Activated CD8-positive, alpha-beta memory T cell treated with anti-CD3 and anti-CD28 coated beads, Interleukin-2, amount 10 ng/mL, durations not matched to agents 7 days and 5 days (primary cell): ENCODE data around the gene GAREM1. TPM values are rescaled to one million over a fixed set of nuclear protein-coding genes. Genes with fewer than 3 reads are reported as not detected.
"Not testable (repeated sequence)": the region's sequence is repeated elsewhere in the genome, so short reads cannot be mapped to it uniquely, and the experiment has no call there.

ENCODE experiments used
- ATAC-seq: fragments of 150-1000 bp; cut with Tn5 transposase; one replicate; pipeline ENCODE4 v1.10.0; 2021; ENCODE audit warnings: moderate library complexity
- CTCF ChIA-PET: fragments of 350-600 bp; sonication (Branson Sonifier 250); formaldehyde crosslinking; loops from one replicate; lab custom pipeline; 2021; ENCODE audit warnings: antibody characterized with exemption; lab: Charles Lee
- DNase-seq: peaks from one replicate; pipeline ENCODE4 v3.0.0-alpha.2; 2020
- H3K27ac Mint-ChIP-seq: one replicate; pipeline ENCODE4 v1.8.0; 2021; ENCODE audit warnings: mild to moderate bottlenecking, mixed read lengths
- H3K27me3 Mint-ChIP-seq: one replicate; pipeline ENCODE4 v1.8.0; 2021; ENCODE audit warnings: mixed read lengths
- H3K36me3 Mint-ChIP-seq: one replicate; pipeline ENCODE4 v1.8.0; 2021; ENCODE audit warnings: mild to moderate bottlenecking, mixed read lengths
- H3K4me1 Mint-ChIP-seq: one replicate; pipeline ENCODE4 v1.8.0; 2021; ENCODE audit warnings: mixed read lengths
- H3K4me3 Mint-ChIP-seq: one replicate; pipeline ENCODE4 v1.8.0; 2021; ENCODE audit warnings: mild to moderate bottlenecking, moderate library complexity, mixed read lengths
- H3K9me3 Mint-ChIP-seq: one replicate; pipeline ENCODE4 v1.8.0; 2022; ENCODE audit warnings: low read depth, mixed read lengths
- total RNA-seq, 2 experiments: library from RNA; stranded (reverse); gene quantifications; one replicate each; pipeline ENCODE4 v1.2.3, GENCODE V29; 2021

The GAREM1 gene
- total RNA-seq, 2 experiments from 2014 or later = not detected

DNA sequence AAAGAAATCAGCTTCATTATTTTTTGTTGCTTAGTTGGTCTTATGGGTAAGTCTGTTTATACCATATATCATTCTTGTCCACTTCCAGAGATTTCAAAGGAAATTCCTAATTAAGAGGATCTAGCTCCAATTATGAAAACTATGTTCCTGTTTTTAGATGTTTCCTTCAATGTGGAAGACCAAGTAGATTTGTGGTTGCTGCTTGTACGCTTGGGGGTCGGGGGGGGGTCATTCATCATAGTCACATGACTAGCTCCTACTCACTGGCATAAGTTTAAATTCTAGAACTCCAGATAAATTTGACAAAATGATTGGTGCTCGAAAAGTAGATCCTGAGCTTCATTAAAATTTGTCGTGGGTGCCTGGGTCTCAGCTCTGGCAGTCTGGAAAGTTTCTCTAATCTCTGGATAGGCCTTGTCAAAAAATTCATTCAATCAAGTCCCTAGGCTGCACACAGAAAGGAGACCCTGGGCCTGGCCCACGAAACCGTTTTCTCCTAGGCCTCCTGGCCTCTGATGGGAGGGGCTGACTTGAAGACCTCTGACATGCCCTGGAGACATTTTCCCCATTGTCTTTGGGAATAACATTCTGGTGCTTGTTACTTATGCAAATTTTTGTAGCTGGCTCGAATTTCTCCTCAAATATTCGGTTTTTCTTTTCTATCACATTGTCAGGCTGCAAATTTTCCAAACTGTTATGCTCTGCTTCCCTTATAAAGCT lies 218.4 kb downstream of the GAREM1 start:
- CTCF ChIA-PET = no interaction called here
- no peak for ATAC-seq
- Mint-ChIP-seq H3K4me1 (no peaks in the 10 kb centered on the region), H3K4me3 (no peak overlapping the region), H3K36me3 (no peaks in the 10 kb centered on the region), H3K27me3 (peaks cover 33% of the 10 kb centered on the region), H3K9me3 (no peaks in the 10 kb centered on the region), H3K27ac (no peak overlapping the region)
- no peak for DNase-seq

DNA sequence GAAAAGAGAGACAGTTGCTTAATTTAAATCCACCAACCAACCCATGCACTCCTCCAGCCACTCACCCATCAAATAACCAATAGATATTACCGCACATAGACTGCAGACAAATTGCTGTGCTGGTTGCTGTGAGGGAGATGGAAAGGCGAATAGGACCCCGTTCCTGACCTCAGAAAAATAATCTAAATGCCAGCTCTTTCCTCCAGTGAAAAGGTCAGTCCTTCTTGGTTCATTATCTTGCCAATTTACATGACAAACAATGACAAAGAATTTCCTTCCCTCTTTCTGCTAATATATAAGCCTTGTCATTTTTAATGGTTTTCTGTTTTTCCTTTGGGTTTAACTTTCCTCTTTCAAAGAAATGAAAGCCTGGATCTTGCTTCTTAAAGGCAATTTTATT lies 219.2 kb downstream of the GAREM1 start:
- ATAC-seq = no peak

DNA sequence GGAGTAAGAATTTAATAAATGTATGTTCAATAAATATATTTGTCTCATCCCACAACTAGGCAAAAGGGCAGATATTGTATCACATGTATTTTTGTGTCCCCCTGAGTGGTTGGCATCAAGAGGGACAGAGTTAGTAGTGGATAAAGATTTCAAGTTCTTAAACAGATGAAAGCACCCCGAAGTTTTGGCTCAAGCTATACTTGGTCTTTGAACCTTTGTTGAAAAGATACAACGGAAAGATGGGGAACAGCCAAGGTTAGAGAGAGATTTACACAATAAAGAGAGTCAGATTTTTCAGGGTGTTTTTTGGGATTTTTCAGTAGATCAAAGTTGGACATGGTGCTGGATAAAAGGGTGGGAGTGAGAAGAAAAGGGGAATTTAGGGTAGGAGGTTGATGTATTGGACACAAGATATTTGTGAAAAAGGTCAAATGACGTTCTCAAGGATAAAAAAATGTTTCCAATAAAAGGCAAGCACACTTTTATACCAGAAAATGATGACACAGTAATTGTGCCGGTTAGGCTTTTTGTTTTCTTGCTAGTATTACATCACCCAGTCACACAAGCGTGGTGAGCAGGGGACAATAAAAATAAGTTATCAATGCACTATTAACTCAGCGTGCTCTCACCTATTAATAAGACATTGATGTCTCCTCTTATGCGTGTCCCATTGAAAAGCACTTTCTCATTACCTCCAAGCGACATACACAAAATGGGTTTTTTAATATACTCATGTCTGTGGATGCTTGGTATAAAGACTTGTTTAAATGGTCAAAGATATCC lies 221.3 kb downstream of the GAREM1 start:
- CTCF ChIA-PET = no interaction called here
- Mint-ChIP-seq H3K4me1 (no peaks in the 10 kb centered on the region), H3K36me3 (no peaks in the 10 kb centered on the region), H3K4me3 (no peak overlapping the region), H3K27me3 (peaks cover 29% of the 10 kb centered on the region), H3K27ac (no peak overlapping the region), H3K9me3 (no peaks in the 10 kb centered on the region)
- ATAC-seq (no peak), DNase-seq (no peak)

More for the DNA sequence above, 219.2 kb downstream of the GAREM1 start:
- CTCF ChIA-PET = no interaction called here
- DNase-seq = no peak
- H3K27me3 Mint-ChIP-seq = peaks cover 31% of the 10 kb centered on the region
- H3K9me3 Mint-ChIP-seq = no peaks in the 10 kb centered on the region
- H3K27ac Mint-ChIP-seq = no peak overlapping the region
- H3K4me1 Mint-ChIP-seq = no peaks in the 10 kb centered on the region
- no peak overlapping the region for H3K4me3 Mint-ChIP-seq
- no peaks in the 10 kb centered on the region for H3K36me3 Mint-ChIP-seq

DNA sequence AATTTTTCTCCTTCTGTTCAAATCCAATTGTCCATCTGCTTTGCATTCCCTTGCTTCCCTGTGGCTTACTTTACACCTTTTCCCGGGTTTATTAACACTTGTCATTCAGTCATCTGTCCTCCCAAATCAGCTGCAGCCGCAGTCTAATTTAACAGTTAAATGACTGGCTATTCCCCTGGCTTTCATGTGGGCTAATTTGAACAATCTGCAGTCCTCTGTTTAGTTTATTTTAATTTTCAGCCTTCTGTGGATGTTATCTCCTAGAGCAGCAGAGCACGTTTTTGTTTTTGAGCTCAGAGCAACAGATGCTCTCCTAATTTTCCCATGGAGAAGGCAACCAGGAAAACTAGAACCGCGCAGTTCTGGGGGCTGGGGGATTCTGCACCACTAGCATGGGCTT lies 225.8 kb downstream of the GAREM1 start:
- H3K4me3 Mint-ChIP-seq = no peak overlapping the region
- ATAC-seq (no peak), DNase-seq (no peak)
- H3K9me3 Mint-ChIP-seq = no peaks in the 10 kb centered on the region
- H3K36me3 Mint-ChIP-seq = no peaks in the 10 kb centered on the region
- CTCF ChIA-PET = no interaction called here
- H3K27me3 Mint-ChIP-seq = peaks cover 25% of the 10 kb centered on the region
- H3K27ac Mint-ChIP-seq = no peak overlapping the region
- H3K4me1 Mint-ChIP-seq = no peaks in the 10 kb centered on the region

DNA sequence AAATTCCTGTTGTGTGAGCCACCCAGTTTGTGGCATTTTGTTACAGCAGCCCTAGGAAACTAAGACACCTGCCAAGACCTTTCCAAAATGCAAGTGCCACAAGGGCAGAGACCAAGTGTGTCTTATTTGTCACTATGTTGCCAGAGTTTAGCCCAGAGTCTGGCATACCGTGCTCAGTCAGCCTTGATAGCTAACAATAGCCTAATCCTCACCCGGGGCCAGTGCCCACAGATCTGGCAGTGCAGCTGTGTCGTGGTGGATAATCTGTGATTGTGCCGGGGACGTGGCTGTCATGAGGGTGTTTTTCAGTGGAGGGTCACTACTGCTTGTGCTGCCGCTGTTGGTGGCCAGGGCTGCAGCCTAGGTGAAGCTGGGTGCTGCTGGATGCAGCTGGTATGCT lies 227.3 kb downstream of the GAREM1 start:
- Mint-ChIP-seq H3K27ac (no peak overlapping the region), H3K36me3 (no peaks in the 10 kb centered on the region), H3K4me1 (no peaks in the 10 kb centered on the region), H3K27me3 (peaks cover 20% of the 10 kb centered on the region), H3K4me3 (no peak overlapping the region), H3K9me3 (no peaks in the 10 kb centered on the region)
- ATAC-seq (no peak), DNase-seq (no peak)
- CTCF ChIA-PET = no interaction called here

DNA sequence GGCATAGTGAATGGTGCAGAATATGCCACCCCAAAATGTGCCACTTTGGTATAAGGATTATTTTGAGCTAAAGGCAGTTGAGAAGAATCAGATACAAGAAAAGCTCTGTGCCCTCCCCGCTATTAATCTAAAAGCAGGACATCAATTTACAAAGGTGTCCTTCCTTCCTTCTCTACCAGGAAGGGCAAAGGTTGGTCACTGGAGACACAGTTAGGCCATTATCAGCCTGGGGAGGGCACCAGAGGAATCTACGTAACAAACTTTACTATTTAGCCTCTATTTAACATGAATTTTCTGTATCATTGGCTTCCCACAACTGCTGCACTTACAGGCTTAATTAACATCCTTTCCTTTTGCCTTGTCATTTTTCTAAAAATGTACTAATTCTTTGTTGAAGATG lies 228.3 kb downstream of the GAREM1 start:
- Mint-ChIP-seq H3K9me3 (no peaks in the 10 kb centered on the region), H3K4me1 (no peaks in the 10 kb centered on the region), H3K27me3 (peaks cover 12% of the 10 kb centered on the region), H3K36me3 (no peaks in the 10 kb centered on the region), H3K27ac (no peak overlapping the region), H3K4me3 (no peak overlapping the region)
- CTCF ChIA-PET = no interaction called here
- ATAC-seq = no peak
- DNase-seq = no peak

DNA sequence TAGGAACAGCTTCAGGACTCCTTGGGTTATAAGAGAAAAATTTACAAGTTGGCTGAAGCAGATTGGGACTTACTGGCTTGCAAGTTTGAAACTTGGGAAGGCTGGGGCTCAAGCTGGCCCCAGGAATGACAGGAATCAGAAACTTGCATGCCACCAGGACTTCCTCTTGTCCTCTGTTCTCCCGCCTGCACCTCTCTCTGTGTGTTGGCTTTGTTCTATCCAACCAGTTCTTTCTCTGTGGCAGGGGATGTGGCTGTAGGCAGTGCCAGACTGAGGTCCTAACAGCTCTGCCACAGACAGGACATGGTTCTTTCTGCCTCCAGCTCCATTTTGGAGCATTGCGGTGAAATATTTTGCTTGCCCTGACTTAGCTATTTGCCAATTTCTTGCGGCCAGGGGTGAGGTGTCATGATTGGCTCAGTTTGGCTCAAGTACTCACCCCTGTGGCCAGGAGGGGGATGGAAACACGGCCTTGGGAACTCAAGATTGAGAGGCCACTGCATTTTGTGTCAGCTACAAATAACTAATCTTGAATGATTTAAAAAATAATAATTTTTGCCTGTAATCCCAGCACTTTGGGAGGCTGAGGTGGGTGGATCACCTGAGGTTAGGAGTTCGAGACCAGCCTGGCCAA lies 231.9 kb downstream of the GAREM1 start:
- Mint-ChIP-seq H3K27ac (no peak overlapping the region), H3K4me1 (no peaks in the 10 kb centered on the region), H3K36me3 (no peaks in the 10 kb centered on the region), H3K9me3 (no peaks in the 10 kb centered on the region), H3K27me3 (peaks cover 10% of the 10 kb centered on the region), H3K4me3 (no peak overlapping the region)
- CTCF ChIA-PET = interaction anchor here (1.8 kb wide), 1 partner anchor 81 kb away, joined by 5 read pairs; no protein-coding TSS in a partner anchor
- ATAC-seq (no peak), DNase-seq (no peak)

DNA sequence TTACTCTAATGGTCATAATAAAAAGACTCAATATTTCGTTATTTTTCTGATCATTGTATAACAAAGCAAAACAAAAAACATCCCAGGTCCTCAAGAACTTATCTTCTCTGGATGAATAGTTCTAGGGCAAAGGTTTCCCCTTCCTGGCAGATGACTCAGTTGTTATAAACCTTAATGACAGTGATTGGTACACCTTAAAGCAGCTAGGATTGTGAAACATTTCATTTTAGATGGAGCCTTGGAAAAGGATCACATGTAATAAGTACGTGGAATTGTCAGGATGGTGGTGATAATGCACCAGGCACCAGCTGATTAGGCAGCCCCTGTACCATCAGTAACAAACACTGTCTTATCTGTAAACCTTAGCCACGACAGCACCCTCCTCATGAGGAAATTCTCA lies 233.6 kb downstream of the GAREM1 start:
- Mint-ChIP-seq H3K9me3 (no peaks in the 10 kb centered on the region), H3K4me1 (no peaks in the 10 kb centered on the region), H3K27ac (no peak overlapping the region), H3K36me3 (no peaks in the 10 kb centered on the region), H3K27me3 (peaks cover 10% of the 10 kb centered on the region), H3K4me3 (no peak overlapping the region)
- CTCF ChIA-PET = interaction anchor here (1.8 kb wide), 1 partner anchor 79 kb away, joined by 5 read pairs; no protein-coding TSS in a partner anchor
- no peak for DNase-seq
- no peak for ATAC-seq

DNA sequence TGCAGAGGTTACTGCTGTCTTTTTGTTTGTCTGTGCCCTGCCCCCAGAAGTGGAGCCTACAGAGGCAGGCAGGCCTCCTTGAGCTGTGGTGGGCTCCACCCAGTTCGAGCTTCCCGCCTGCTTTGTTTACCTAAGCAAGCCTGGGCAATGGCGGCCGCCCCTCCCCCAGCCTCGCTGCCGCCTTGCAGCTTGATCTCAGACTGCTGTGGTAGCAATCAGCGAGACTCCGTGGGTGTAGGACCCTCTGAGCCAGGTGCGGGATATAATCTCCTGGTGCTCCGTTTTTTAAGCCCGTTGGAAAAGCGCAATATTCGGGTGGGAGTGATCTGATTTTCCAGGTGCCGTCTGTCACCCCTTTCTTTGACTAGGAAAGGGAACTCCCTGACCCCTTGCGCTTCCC lies 237.3 kb downstream of the GAREM1 start:
- H3K27me3 Mint-ChIP-seq, H3K36me3 Mint-ChIP-seq, ATAC-seq, H3K27ac Mint-ChIP-seq, H3K4me1 Mint-ChIP-seq, H3K9me3 Mint-ChIP-seq, DNase-seq, CTCF ChIA-PET, H3K4me3 Mint-ChIP-seq: not testable (repeated sequence)

DNA sequence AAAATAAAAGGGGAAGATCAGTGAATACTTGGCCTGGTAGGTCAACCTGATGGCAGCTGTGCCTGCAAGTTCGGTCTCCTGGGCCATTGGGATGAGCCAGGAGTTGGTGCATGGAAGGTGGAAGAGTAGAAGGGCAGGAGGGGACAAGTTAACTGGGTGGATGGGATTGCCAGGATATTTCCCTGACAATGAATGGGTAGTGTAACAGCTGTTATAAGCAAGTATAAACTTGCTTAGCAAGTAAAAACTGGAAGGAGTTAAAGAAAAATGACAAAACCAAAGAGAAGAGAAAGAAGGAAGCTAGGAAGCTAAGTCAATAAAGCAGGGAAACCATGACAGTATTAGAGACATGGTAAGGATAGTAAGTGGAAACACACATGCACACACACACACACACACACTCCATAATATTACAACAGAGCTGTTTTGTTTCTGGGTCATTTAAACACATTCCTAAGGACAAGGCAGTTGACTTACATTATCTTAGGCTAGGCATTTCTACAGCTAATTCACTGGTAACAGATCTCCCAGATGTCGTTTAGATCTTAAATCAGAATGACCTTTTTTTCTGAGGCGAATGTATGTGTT lies 251.2 kb downstream of the GAREM1 start:
- no peaks in the 10 kb centered on the region for H3K36me3 Mint-ChIP-seq
- no peak for ATAC-seq
- no peaks in the 10 kb centered on the region for H3K9me3 Mint-ChIP-seq
- no peak overlapping the region for H3K4me3 Mint-ChIP-seq
- H3K4me1 Mint-ChIP-seq = no peaks in the 10 kb centered on the region
- CTCF ChIA-PET = no interaction called here
- H3K27ac Mint-ChIP-seq = no peak overlapping the region
- DNase-seq = no peak
- peaks cover 14% of the 10 kb centered on the region for H3K27me3 Mint-ChIP-seq

DNA sequence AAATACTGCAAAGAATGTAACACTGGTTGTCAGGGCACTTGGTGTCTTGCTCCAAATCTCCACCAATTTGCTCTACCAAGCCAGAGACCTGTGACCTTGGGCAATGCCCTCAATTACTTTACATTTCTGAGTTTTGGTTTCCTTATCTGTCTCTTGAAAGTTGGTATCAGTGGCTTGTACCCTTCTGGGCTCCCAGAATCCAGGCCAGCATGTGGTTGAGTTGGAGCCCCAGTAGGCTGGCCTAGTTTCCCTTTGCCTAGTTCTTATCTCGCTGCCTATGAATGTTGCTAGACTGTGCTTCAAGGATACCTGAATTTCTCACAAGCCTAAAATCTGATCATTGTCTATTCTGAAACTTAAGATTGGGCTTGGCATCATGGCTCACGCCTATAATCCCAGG lies 254.3 kb downstream of the GAREM1 start:
- H3K4me1 Mint-ChIP-seq = no peaks in the 10 kb centered on the region
- no peak for DNase-seq
- no peaks in the 10 kb centered on the region for H3K9me3 Mint-ChIP-seq
- no peak overlapping the region for H3K27ac Mint-ChIP-seq
- peaks cover 7% of the 10 kb centered on the region for H3K27me3 Mint-ChIP-seq
- no peak overlapping the region for H3K4me3 Mint-ChIP-seq
- CTCF ChIA-PET = no interaction called here
- no peaks in the 10 kb centered on the region for H3K36me3 Mint-ChIP-seq
- ATAC-seq = no peak

DNA sequence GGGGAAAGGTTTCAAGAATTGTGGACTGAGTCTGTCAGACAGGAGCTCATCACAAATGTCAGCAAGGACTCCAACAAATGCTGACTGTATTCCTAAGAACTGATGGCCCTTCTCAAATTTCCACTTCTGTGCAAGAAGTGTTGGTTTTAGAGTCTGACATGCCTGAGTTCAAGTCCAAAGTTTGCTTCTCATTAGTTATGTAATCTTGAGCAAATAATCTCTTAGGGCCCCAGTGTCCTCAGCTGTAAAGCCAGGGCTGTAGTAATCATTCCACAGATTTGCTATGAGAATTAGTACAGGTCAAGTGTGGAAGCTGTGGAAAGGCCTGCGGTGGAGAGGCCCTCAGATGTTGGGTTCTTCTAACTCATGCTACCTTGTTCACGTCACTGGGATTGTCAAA lies 257.0 kb downstream of the GAREM1 start:
- Mint-ChIP-seq H3K36me3 (no peaks in the 10 kb centered on the region), H3K4me3 (no peak overlapping the region), H3K9me3 (no peaks in the 10 kb centered on the region), H3K4me1 (no peaks in the 10 kb centered on the region), H3K27ac (no peak overlapping the region), H3K27me3 (peaks cover 2% of the 10 kb centered on the region)
- ATAC-seq (no peak), DNase-seq (no peak)
- CTCF ChIA-PET = interaction anchor here (0.5 kb wide), 1 partner anchor 311 kb away, joined by 3 read pairs; no protein-coding TSS in a partner anchor
